Activated naive CD4-positive, alpha-beta T cell (primary cell): ENCODE measurements around the gene REC114.
"Not testable (repeated sequence)": the region's sequence is repeated elsewhere in the genome, so short reads cannot be mapped to it uniquely, and the experiment has no call there.

Experiments used
- DNase-seq, 4 experiments: peaks; one replicate each; lab custom pipeline; 2025; lab: John Stamatoyannopoulos, UW

REC114 gene

GRCh38 chr15:73455876-73456275, 12.9 kb downstream of the REC114 start:
- DNase-seq, result no peak

- DNase-seq, result no peak
These were observed 14.4 kb downstream of the REC114 start for GRCh38 chr15:73457334-73457733.

DNA sequence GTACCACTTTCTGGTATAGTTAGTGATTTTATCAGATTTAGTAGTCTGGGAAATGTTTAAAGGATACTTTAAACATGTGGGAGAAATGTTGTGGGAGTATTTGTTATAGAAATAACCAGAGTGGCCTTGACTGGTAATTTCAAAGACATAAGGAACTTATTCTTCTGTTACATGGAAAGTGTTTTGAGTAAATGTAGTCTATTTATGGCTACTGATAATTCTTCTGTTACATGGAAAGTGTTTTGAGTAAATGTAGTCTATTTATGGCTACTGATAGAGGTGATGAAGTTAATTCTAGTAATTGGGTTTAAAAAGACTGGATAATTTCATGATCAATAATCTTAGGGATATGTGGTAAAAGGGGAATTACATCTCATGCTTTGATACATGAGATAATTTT, 17.7 kb downstream of the REC114 start:
- DNase-seq, result no peak

GRCh38 chr15:73464602-73465001, 21.6 kb downstream of the REC114 start:
- no peak for DNase-seq

DNA sequence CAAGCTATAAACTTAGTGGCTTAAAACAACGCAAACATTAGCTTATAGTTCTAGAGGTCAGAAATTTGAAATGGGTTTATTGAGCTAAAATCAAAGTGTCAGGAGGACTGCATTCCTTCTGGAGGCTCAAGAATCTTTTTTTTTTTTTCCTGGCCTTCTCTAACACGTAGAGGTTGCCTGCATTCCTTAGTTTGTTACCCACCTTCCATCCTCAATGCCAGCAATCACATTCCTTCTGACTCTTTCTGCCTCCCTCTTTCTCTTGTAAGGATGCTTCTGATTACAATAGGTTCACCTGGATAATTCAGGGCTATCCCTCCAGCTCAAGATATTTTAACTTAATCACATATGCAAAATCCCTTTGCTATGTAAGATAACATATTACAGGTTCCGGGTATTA, 24.8 kb downstream of the REC114 start:
- no peak for DNase-seq

DNA sequence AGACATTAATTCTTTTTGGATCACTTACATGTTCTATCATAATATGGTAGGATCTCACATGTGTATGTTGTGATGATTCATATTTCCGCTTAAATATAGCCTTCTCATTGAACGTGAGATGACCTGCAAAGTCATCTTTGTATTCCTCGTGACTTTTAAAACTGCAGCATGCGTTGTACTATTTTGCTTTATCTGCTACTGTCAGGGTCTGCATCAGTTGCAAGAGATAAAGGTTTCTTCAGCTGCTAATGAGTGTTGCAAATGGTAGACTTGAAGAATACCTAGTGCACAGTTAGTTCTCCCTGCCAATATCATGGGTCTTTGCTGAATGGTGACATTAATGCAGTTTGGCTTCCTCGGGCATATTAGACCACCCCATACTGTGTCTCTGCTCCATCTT, 31.8 kb downstream of the REC114 start:
- DNase-seq, result no peak

- no peak for DNase-seq
These were observed 33.8 kb downstream of the REC114 start for GRCh38 chr15:73476704-73477216.

DNA sequence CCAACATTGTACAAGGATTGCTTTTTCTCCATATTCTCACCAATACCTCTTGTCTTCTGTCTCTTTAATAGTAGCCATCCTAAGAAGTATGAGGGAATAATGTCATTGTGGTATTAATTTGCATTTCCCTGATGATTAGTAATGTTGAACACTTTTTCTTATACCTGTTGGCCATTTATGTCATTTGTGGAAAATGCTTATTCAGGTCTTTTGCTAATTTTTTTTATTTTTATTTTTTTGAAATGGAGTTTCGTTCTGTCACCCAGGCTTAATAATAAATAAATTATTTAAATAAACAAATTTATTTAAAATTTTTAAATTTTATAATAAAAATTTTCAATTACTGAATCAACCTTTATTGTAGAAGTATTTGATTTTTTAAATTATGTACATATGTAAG, 37.1 kb downstream of the REC114 start:
- no peak for DNase-seq

- DNase-seq, result no peak
These were observed 39.2 kb downstream of the REC114 start for GRCh38 chr15:73482166-73482565.

DNA sequence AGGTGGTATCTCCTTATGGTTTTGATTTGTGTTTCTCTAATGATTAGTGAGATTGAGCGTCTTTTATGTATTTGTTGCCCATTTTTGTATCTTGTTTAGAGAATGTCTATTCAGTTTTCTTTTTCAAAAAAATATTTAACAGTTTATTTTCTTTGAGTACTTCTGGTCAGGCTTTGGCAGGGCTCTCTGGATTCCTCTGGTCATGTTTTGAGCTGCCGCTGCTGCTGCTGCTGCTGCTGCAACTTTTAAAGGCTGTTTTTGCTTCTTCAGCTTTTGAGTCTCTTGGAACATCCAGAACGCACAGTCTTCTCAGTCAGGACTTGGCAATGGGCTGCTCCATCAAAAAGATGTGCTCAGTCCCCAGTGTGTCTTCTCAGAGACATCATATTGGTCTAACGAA, 40.1 kb downstream of the REC114 start:
- DNase-seq, result no peak

DNA sequence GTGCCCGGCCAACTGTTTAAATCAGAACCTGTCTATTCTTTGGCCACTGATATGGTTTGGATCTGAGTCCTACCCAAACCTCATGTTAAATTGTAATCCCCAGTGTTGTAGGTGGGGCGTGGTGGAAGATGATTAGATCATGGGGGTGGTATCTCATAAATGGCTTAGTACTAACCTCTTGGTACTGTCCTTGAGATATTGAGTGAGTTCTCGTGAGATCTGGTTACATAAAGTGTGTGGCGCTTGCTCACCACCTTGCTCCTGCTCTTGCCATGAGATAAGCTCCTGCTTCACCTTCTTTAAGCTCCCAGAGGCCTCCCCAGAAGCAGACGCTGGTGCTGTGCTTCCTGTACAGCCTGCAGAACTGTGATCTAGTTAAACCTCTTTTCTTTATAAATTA, 42.4 kb downstream of the REC114 start:
- no peak for DNase-seq

GRCh38 chr15:73485885-73486284, 42.9 kb downstream of the REC114 start:
- not testable (repeated sequence) for DNase-seq

DNA sequence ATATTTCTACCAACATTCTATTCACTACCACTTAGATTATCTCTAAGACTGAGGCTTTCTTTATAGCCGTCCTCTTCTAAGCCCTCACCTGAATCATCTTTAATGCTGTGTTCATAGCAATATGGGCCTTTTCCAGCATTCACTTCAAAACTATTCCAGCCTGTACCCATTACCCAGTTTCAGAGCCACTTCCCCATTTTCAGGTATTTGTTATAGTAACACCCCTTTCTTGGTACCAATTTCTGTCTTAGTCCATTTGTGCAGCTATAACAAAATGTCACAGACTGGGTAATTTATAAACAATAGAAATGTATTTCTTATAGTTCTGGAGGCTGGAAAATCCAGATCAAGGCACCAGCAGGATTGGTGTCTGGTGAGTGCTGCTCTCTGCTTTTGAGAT, 45.7 kb downstream of the REC114 start:
- no peak for DNase-seq

DNA sequence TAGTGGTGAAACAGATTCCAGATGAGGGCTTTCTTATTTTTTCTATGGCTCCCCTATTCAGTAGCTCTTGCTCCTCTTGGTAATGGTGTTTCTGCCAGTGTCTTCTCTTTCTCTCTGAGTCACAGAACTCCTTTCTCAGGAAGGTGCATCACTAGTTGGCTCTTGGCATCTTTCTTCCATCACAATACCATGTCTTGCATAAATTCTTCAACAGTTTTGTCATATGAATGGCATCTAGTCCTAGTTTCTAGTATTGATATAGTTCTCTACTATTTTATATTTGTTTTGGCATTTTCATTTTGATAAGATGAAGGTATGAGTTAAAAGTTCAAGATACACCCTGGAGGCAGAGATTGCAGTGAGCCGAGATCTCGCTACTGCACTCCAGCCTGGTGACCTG, 51.0 kb downstream of the REC114 start:
- DNase-seq, result no peak

- no peak for DNase-seq
These were observed 52.2 kb downstream of the REC114 start for GRCh38 chr15:73495181-73495580.

DNA sequence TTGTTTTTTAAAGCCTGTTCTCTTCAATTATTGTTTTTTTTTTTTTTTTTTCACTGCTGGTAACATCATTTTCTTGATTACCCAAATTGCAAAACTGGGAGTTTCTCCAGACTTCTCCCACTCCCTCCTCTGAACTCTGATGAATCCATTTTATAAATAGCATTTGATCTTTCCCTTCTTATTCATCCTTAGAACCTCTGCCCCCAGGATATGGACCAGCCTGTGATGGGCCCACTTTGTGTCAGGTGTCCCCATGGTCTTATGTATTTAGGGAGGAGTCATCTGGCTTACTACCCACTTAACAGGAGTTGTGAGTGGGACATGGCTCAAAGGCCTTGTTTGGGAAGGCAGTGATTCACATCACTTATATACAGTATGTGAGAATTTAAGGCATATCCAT, 57.7 kb downstream of the REC114 start:
- DNase-seq, result no peak

DNA sequence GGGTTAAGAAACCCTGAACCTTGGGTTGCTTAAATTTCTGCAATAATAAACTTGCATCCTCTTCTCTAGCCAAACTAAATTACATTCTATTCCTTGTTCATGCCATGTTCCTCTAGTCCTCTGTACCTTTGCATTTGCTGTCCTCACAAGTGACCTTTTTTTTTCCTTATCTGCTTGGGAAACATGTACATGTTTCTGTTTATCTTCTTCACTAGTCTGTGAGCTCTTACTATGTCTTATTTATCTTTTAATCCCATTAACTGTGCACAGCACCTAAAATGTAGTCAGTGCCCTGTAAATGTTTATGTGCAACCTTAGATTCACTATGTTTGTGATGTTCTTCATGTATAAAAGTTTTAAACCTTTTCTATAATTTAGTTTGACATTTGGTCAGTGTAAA, 61.9 kb downstream of the REC114 start:
- no peak for DNase-seq

- no peak for DNase-seq
These were observed 72.6 kb downstream of the REC114 start for GRCh38 chr15:73515527-73515926.

DNA sequence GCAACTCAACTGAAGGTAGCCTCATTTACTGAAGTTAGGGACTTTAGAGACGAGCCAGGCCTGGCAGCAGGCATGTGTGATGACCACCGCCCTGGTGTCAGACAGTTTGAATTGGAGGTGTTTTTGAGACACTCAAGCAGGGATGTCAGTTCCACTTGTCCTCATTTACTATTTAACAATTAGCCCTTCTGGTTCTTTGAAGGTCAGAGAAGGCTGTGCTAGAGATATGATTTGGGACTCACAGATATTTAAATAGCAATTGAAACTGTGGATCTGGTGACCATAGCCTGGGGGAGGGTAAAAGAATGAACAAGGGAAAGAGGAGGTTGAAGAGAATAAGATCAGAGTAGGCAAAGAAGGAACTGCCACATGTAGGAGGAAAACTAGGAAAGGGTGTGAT, 74.6 kb downstream of the REC114 start:
- no peak for DNase-seq

DNA sequence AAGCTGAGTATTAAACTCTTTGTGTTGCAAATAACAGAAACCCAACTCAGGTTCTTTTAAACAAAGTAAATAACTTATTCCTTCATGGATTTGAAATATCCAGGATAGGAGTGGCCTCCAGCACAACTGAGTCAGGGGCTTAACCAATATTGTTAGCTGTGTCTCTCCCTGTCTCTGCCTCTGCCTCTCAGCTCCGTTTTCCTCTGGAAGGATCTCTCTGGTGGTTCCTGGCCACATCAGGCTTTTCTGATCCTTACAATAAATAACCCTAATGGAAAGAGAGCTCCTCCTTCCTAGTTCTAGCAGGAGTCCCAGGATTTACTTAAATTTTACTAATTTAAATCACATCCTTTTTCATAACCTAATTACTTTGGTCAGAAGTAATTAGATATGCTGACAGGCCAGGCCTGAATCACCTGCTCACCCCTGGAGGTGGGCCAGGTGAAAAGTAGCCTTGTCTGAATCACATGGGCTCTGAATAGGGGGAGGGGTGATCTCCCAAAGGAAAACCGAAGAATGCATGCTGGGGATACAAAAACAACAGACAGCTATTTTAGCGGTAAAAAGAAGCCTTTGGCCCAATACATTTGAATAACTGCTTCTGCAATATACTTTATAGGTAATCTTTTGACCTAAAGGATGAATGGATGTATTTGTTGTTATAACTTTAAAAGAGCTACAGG, 75.4 kb downstream of the REC114 start:
- DNase-seq, result no peak

DNA sequence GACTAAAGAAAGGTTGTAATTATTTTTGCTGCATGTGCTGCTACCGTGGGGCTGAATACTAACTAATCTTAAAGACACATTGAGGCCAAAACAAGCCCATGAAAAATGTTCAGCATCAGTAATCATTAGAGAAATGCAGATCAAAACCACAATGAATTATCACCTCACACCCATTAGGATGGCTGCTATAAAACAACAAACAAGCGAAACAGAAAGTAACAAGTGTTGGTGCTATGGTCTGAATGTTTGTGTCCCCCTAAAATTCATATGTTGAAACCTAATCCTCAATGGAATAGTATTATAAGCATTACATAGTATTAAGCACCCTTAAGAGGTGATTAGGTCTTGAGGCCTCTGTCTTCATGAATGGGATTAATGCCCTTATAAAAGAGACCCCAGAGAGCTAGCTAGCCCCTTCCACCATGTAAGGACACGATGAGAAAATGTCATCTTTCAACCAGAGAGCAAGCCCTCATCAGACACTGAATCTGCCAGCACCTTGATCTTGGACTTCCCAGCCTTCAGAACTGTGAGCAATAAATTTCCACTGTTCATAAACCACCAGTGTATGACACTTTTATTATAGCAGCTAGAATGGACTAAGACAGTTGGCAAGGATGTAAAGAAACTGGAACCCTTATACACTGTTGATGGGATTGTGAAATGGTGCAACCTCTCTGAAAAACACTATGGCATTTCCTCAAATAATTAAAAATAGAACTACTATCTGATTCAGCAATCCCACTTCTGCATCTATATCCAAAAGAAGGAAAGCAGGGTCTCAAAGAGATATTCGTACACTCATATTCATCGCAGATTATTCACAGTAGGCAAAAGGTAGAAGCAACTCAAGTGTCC, 76.1 kb downstream of the REC114 start:
- no peak for DNase-seq

GRCh38 chr15:73522011-73522410, 79.0 kb downstream of the REC114 start:
- DNase-seq, result no peak

DNA sequence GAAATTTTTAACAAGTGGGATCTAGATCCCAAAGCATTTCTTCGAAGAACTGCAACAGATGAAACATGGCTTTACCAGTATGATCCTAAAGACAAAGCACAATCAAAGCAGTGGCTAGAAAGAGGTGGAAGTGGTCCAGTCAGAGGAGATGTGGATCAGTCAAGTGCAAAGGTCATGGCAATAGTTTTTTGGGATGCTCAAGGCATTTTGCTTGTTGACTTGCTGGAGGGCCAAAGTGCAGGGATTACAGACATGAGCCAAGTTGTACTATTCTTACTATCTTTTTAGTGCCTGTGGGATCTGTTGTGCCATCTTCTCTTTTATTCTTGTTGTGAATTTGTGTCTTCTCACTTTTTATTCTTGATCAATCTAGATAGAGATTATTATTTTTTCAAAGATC, 82.0 kb downstream of the REC114 start:
- no peak for DNase-seq
